ENCODE results near the gene GALNT9.
"Not testable (repeated sequence)": the region's sequence is repeated elsewhere in the genome, so short reads cannot be mapped to it uniquely, and the experiment has no call there.

Gene GALNT9

DNA sequence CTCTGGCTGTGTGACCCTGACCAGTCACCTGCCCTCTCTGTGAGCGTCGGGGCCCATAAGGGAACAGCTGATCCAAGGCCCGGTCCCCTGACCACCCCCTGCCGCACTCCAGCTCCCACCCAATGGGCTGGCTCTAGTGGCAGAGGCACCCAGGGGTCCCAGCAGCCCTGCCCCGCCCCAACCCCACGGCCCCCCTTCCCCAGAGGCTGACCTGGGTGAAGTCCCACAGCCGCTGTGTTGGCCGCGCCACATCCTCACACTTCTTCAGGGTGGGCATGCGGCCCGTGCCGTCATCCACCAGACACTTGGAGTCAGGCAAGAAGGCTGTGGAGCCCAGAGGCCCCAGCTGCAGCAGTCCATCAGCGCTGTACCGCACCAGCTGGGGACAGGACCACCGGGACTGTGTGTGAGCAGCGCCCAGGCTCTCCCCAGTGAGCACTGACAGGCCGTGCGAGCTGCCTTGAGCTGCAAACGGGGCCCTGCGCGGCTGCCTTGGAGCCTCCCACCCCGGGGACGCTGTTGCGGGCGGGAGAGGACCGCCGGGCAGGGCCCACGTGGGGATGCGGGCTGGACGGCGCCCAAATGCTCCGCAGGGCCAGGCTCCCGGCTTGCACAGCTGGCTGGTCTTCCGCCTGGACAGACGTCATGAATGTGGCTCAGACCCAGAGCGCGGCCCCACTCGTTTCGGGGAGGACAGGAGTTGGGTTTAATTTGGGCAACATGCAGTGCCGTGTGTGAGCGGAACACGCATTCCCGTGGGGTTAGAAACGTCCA lies 131.6 kb downstream of the GALNT9 start:
- no peak overlapping the region for H3K4me3 ChIP-seq (ENCODE audit: low read depth, low read length)
- TF ChIP-seq, protein P1, sequence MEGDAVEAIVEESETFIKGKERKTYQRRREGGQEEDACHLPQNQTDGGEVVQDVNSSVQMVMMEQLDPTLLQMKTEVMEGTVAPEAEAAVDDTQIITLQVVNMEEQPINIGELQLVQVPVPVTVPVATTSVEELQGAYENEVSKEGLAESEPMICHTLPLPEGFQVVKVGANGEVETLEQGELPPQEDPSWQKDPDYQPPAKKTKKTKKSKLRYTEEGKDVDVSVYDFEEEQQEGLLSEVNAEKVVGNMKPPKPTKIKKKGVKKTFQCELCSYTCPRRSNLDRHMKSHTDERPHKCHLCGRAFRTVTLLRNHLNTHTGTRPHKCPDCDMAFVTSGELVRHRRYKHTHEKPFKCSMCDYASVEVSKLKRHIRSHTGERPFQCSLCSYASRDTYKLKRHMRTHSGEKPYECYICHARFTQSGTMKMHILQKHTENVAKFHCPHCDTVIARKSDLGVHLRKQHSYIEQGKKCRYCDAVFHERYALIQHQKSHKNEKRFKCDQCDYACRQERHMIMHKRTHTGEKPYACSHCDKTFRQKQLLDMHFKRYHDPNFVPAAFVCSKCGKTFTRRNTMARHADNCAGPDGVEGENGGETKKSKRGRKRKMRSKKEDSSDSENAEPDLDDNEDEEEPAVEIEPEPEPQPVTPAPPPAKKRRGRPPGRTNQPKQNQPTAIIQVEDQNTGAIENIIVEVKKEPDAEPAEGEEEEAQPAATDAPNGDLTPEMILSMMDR (IDR thresholded peaks at IDR 0.05; ENCODE audit: low read depth, low read length, missing control alignments), result no peak
- no peak for DNase-seq (ENCODE audit: low read depth)
- in situ Hi-C loops (cut with HindIII; ENCODE audit: low sequenced_read_pairs), result no loop called here

DNA sequence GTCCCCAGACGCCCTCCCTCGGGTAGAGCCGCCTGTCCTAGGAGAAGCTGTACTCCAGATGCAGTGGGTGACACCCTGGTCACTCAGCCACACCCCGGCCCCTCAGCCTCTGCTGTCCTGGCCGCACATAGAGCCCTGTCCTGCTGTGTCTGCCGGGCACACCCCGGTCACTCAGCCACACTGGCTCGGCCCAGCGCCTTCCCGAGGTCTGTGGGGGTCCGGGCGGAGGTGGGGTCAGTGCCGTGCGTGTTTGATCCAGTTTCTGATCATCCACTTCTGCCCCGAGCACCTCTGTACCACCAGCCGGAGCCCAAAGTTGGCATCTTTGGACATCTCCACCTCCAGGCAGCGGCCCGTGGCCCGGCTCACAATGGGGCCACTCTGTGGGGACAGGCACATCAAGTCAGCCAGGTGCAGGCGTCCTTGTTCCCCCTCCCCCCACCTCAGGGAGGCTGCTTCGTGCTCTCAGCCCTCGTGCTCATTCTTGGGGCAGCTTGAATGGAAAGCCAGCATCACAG lies 132.5 kb downstream of the GALNT9 start:
- no peak overlapping the region for H3K4me3 ChIP-seq (ENCODE audit: low read depth, low read length)
- DNase-seq (ENCODE audit: low read depth), result no peak
- in situ Hi-C loops (cut with HindIII; ENCODE audit: low sequenced_read_pairs), result no loop called here
- TF ChIP-seq, protein P1 (IDR thresholded peaks at IDR 0.05; ENCODE audit: low read depth, low read length, missing control alignments), result no peak

DNA sequence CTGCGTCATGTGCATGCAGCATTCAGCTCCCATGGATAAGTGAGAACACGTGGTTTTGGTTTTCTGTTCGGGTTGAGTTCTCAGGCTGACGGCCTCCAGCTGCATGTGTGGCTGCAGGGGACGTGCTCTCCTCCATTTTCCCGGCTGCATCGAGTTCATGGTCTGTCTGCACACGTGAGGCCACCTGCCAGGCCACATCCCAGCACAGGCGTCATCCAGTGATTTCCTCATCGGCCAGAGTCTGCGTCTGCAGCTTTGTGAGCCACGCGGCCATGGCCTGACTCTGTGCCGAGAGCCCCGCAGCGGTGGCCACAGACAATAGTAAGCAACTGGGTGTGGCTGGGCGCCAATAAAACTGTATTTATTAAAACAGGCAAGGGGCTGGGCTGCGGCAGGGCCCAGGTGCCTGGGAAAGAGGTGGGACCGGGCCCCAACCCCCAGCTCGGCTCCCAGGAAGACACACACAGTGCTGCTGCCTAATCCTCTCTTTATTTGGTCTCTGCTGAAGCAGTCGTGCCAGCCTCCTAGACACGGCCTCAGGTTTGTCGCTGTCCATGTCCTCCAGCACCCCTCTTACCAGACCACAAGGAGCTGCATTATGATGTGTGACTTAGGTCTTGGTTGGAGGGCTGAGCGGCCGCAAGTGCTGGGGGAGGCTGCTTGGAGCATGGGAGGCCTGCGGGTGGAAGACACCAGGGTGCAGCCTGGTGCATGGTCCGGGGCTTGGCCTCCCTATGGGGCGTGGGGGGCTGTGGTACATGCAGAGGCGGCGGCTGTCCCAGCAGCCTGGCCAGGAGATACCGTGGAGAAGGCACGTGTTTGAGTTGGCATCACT lies 133.1 kb downstream of the GALNT9 start:
- H3K4me3 ChIP-seq (ENCODE audit: low read depth, low read length), result no peak overlapping the region
- DNase-seq (ENCODE audit: low read depth), result peak; percentile 8
- in situ Hi-C loops (cut with HindIII; ENCODE audit: low sequenced_read_pairs), result no loop called here
- TF ChIP-seq, protein P1 (IDR thresholded peaks at IDR 0.05; ENCODE audit: low read depth, low read length, missing control alignments), result no peak

DNA sequence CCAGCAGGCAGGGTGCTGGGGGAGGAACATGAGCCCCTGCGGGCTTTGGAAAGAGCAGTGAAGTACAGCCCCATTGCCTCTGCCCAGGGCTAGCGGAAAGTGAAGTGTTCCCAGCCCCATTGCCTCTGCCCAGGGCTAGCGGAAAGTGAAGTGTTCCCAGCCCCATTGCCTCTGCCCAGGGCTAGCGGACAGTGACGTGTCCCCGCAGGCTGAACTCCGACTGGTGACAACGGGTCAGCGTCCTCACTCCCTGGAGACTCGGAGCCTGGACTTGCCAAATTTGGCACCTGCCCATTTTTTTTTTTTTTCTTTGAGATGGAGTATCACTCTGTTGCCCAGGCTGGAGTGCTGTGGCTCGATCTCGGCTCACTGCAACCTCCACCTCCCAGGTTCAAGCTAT lies 134.1 kb downstream of the GALNT9 start:
- H3K4me3 ChIP-seq (ENCODE audit: low read depth, low read length); DNase-seq (ENCODE audit: low read depth); in situ Hi-C loops (cut with HindIII; ENCODE audit: low sequenced_read_pairs): not testable (repeated sequence)

DNA sequence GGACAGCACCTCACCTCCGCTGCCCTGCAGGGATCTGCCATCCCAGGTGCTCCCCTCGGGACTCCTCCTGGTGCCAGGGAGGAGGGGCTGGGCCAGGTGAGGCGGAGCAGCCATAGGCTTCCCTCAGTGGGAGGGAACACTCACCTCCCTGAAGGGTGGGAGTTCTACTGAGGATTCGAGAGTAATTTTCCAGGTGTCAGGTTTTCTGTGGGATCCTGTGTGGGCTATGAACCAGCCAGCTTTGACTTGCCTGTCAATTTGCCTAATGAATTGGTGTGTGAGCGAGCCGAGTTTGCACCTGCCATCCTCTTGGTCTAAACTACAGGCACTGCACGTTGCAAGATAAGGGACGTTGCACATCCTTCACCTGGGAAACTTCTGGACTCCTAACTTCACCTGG lies 134.8 kb downstream of the GALNT9 start:
- in situ Hi-C loops (cut with HindIII; ENCODE audit: low sequenced_read_pairs), result no loop called here
- DNase-seq (ENCODE audit: low read depth), result no peak
- H3K4me3 ChIP-seq (ENCODE audit: low read depth, low read length), result no peak overlapping the region
- TF ChIP-seq, protein P1 (IDR thresholded peaks at IDR 0.05; ENCODE audit: low read depth, low read length, missing control alignments), result no peak

DNA sequence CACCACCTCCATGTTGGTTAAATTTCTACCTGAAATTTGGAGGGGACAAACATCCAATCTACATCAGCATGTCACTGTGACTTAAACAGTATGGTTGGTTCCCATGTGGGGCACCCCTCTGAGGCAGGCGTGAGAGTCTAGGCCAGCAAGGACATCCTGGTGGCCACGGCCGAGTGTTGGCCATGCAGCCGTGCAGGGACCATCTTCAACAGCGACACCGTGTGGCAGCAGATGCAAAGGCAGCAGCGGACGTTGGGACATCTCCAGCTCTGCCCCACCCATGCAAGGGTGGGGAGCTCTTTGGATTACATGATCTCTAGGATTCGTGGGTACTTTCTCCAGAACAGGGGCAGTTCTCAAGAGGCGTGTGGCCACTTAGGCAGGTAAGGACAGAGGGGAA lies 135.3 kb downstream of the GALNT9 start:
- TF ChIP-seq, protein P1 (IDR thresholded peaks at IDR 0.05; ENCODE audit: low read depth, low read length, missing control alignments), result no peak
- H3K4me3 ChIP-seq (ENCODE audit: low read depth, low read length), result no peak overlapping the region
- in situ Hi-C loops (cut with HindIII; ENCODE audit: low sequenced_read_pairs), result no loop called here
- no peak for DNase-seq (ENCODE audit: low read depth)
